GM21619 (cell line): ENCODE measurements around the gene PDCL2.
"Not testable (repeated sequence)": the region's sequence is repeated elsewhere in the genome, so short reads cannot be mapped to it uniquely, and the experiment has no call there.

Experiments used
- ATAC-seq: cut with Tn5 transposase; IDR thresholded peaks from one replicate; pipeline ENCODE4 v1.9.1; 2021; ENCODE audit not compliant: unreplicated experiment

The PDCL2 gene, protein sequence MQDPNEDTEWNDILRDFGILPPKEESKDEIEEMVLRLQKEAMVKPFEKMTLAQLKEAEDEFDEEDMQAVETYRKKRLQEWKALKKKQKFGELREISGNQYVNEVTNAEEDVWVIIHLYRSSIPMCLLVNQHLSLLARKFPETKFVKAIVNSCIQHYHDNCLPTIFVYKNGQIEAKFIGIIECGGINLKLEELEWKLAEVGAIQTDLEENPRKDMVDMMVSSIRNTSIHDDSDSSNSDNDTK

GRCh38 chr4:55592014-55592413 lies at the start of gene PDCL2:
Gene PDCL2, minus strand, starts transcription at chr4:55592245. Its CDS starts 136 bp downstream, at chr4:55592109.
- no peak for ATAC-seq

DNA sequence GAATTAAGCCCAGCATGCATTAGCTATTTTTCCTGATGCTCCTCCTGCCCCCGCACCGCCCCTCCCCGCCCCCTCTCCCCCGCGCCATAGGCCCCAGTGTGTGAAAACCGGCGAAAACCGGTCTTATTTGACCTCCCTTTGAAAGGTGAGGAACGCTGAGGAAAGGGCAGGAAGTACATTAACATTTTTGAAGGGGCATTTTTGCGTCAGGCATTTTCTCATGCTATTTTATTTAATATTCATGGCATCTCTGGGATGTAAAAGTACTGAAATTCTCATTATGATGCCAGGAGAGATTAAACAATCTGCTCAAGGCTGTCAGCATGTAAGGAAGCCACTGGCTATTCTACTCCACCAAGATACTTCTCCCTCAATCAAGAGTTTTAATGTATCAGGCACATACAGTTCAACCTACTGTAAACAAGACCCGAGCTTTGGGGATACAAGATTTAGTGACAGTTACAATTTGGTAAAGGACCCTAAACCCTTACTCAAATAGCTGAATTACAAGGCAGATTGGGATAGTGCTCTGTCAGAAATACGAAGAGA lies 45.3 kb upstream of the PDCL2 start:
- ATAC-seq: no peak

GRCh38 chr4:55636656-55636999 lies 44.6 kb upstream of the PDCL2 start:
- ATAC-seq: no peak

- peak; percentile 66 for ATAC-seq
These were observed 44.0 kb upstream of the PDCL2 start, which contains the start of gene NMU for GRCh38 chr4:55635741-55636655. Gene NMU, minus strand, starts transcription at chr4:55636298. Its CDS starts 106 bp downstream, at chr4:55636192.

DNA sequence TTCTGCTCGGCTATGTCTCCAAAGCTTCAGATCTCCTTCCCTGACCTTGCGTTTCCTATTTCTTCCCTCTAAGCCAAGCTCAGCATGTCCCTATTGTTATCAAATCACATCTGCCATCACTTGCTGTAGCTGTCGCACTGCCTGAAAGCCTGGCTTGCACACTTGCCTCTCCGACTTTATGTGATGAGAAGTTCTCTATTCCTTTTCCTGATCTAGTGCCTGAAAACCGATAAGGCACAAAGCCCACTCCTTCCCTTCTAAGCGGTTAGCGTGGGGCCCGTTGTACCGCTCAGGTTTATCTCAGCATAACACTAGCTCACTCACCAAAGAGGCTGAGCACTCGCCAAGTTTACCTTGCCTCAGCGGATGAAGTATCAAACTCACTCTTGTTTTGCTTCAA lies 43.2 kb upstream of the PDCL2 start:
- no peak for ATAC-seq

DNA sequence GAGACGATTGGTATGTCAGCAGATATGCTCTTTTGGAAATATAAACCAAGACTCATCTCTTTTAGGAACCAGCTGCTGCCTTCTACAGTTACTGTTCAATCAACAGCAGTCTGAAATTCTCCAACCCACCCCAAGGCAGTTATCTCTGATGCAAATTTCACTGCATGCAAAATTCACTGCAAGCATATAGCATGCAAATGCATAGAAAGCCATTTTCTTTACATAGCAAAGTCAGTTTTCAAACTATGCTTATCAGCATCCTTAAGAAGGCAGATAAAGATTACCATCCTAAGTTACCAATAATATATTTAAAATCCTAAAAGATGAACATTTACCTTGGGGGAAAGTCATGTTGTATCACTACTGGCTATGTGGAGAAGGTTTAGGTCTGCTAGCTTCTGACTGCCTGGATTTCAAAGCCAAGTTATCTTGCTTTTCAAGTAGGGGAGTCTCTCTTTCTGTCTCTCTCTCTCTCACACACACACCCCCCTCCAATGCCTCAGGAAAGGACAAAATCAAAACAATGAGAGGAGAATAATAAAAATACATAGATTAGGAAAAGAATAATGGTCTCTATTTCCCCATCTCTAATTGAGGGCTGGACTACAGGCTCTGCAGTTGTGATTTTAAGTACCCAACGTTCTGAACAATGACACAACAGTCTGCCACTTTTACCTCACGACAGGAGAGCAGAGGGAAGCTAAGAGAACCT lies 42.5 kb upstream of the PDCL2 start:
- no peak for ATAC-seq

DNA sequence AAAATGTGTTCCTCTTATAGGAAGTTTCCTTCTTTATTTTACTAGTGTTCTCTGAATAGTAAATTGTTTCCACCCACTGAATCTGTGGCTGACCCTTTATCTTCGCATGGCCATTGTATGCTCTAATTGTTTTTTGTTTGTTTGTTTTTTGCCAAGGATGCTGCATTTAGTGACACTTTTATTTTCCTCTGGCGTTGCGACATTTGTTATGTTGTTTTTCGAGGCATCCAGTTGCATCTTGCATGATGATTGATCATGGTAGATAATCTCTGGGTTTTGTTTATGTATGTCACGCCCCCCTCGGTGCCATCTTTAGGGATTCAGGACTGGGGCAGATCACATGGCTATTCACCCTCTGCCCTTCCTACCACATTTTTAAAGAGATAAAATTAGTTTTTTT lies 41.9 kb upstream of the PDCL2 start:
- ATAC-seq: no peak

- no peak for ATAC-seq
These were observed 33.8 kb upstream of the PDCL2 start for GRCh38 chr4:55625835-55626234.

DNA sequence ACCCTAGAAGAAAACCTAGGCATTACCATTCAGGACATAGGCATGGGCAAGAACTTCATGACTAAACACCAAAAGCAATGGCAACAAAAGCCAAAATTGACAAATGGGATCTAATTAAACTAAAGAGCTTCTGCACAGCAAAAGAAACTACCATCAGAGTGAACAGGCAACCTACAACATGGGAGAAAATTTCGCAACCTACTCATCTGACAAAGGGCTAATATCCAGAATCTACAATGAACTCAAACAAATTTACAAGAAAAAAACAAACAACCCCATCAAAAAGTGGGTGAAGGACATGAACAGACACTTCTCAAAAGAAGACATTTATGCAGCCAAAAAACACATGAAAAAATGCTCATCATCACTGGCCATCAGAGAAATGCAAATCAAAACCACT lies 32.0 kb upstream of the PDCL2 start:
- not testable (repeated sequence) for ATAC-seq

DNA sequence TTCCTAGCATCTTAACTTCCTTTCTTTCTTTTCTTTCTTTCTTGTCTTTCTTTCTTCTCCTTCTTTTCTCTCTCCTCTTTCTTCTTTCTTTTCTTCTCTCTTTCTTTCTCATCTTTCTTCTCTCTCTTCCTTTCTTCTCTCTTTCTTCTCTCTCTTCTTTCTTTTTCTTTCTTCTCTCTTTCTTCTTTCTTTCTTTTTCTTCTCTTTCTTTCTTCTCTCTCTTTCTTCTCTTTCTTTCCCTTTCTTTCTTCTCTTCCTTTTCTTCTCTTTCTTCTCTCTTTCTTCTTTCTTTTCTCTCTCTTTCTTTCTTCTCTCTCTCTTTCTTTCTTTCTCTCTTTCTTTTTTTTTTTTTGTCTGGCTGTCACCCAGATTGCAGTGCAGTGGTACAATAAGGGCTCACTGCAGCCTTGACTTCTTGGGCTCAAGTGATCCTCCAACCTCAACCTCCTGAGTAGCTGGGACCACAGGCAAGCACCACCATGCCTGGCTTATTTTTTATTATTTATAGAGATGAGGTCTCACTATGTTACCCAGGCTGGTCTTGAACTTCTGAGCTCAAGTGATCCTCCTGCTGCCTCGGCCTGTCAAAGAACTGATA lies 26.6 kb upstream of the PDCL2 start:
- ATAC-seq: no peak

DNA sequence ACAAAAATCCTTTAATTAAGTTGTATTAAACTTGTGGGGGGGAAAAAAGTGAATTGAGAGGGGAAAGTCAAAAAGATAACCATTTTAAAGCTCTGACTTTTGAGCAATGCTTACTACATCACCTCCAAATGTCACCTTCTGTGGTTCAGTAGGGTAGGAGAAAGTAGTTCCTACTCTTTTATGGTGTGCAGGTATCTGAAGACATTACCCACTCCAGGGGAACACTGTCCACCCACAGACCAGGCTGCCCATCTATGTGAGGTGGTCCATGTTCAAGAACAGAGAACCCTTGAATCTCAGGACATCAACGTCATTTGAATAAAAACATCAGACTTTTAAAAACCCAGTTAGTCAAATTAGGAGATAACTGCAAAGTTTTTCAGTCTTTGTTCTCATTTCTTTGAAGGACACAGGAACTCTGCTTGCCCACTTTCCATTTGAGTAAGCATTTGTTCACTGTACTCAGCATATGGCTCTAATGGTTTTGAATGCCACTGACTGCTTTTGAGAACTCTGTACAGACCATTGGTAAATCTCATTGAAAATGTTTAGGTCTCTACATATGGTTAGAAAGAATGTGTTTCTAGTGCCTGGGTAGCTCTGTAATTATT lies 25.6 kb upstream of the PDCL2 start:
- peak; percentile 98 for ATAC-seq

DNA sequence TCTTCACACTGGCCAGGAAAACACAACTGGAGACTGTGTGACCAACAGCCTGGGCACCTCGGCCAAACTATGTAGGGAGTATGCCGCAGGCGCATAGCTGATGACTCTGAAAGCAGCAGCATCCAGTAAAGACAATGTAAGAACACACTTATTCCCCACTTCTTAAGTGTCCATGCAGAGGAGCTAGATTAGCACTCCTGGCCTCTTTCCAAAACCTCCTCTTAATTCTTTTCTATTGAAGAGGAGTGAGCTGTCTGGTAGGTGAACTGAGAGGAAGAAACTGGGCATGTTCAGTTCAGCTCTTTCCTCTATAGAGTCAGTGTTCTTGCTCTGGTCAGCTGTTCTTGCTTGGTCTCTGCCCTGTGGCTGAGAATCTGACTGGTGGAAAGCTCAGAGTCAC lies 23.0 kb upstream of the PDCL2 start:
- no peak for ATAC-seq

GRCh38 chr4:55613621-55614020 lies 21.6 kb upstream of the PDCL2 start:
- ATAC-seq: no peak

GRCh38 chr4:55612341-55612740 lies 20.3 kb upstream of the PDCL2 start:
- no peak for ATAC-seq

GRCh38 chr4:55611358-55612059 lies 19.5 kb upstream of the PDCL2 start:
- ATAC-seq: no peak

DNA sequence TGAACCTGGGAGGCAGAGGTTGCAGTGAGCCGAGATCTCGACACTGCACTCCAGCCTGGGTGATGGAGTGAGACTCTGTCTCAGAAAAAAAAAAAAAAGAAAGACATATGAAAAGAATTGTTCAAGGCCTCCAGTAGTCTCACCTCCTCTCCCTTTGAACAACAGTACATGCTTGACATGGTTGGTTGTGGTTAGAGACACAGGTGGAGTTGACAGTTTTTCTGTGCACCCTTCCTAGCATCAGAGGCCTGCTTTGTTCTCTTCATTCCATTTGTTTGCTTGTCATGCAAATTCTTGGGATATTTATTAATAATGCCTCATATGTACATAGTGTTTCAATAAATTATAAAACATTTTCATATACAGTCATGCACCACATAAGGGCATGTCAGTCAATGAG lies 18.3 kb upstream of the PDCL2 start:
- no peak for ATAC-seq

DNA sequence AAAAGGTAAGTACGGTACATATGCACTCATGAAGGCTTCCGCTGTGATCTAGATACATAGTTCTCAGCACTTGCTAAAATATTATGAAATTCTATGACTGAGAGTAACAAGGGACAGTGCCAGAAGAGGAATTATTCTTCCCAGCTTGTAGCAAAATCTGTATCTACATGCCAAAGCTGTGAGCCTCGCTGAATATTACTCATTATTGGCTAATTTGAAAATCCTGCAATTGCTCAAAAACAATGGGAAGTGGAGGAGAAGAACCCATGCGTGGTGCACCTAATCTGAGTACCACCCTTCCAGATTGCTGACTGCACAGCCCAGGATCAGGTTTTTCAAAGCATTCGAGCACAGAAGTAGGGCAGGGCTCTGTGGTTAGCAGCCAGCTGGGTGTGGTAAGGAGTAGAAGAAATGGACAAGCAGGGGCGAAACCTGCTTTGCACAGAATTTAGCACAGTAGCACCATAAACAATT lies 17.4 kb upstream of the PDCL2 start:
- no peak for ATAC-seq

- no peak for ATAC-seq
These were observed 16.5 kb upstream of the PDCL2 start for GRCh38 chr4:55608591-55608990.

- ATAC-seq: no peak
These were observed 13.0 kb upstream of the PDCL2 start for GRCh38 chr4:55604996-55605395.

DNA sequence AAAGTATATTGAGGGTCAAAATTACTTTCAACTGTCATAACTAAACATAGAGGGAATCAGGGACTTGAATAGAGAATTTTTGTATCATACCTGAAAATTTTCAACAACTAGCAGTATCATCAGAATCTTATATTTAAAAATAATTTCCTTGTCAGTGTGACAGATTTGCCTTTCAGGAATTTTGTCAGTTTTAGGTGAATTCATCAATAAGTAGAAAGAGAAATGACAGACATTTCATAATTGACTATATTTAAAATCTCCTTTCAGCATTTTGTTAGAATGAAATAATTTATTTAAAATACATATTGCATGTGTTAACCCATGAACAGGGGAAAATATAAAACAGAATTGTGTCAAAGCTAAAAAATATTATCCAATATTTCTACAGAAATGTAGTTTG lies 8.6 kb upstream of the PDCL2 start:
- ATAC-seq: no peak
